ENCODE data around the gene NOB1. TPM values are rescaled to one million over a fixed set of nuclear protein-coding genes. Genes with fewer than 3 reads are reported as not detected.

Gene NOB1
- polyA plus RNA-seq, 1 experiment, result 73.1 TPM

DNA sequence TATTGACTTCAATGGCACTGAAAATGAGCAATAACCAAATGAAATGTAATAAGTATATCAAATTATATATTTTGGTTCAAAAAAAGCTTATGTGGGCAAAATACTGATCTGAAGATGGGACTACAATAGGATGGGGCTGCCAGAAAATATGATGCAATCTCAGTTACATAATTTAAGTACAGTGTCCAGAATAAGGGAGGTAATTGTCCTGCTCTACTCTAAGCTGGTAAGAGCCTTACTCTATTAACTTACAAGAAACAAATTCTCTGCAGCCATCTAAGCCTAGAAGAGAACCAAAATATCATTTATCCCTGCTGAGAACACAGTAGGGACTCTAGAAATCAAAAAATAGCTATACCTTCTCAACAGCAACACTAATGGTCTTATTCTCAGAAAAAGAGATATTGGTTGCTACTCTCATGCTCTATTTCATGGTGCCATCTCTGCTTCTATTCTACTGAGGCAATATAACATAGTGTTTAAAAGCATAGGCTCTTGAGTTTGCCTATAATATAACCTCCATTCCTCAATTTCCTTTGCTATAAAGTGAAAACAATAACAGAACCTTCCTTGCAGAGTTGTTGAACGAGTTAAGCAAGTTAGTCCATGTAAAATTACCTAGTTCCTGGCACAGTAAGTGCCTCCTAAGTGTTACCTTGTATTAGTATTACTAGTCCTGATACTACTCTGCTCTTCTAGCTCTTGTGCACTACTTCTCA lies 48.3 kb downstream of the NOB1 start:
- no peaks in the 10 kb centered on the region for H3K27me3 ChIP-seq (ENCODE audit: control insufficient read depth, insufficient read depth, low read length)
- ChIA-PET POLR2A (no interaction called here), CTCF (interaction anchor here (1.0 to 1.8 kb wide), 3 partner anchors 20 to 311 kb away, joined by 3 to 6 read pairs (median 6); partner anchors contain the start of genes NOB1 and NQO1)
- H3K36me3 ChIP-seq (ENCODE audit: control insufficient read depth, insufficient read depth, low read length), result peaks cover 12% of the 10 kb centered on the region
- DNase-seq (ENCODE audit: low read depth), result peak; percentile 19
- H3K4me3 ChIP-seq (ENCODE audit: low read depth, low read length), result no peak overlapping the region
- TF ChIP-seq, protein P1, sequence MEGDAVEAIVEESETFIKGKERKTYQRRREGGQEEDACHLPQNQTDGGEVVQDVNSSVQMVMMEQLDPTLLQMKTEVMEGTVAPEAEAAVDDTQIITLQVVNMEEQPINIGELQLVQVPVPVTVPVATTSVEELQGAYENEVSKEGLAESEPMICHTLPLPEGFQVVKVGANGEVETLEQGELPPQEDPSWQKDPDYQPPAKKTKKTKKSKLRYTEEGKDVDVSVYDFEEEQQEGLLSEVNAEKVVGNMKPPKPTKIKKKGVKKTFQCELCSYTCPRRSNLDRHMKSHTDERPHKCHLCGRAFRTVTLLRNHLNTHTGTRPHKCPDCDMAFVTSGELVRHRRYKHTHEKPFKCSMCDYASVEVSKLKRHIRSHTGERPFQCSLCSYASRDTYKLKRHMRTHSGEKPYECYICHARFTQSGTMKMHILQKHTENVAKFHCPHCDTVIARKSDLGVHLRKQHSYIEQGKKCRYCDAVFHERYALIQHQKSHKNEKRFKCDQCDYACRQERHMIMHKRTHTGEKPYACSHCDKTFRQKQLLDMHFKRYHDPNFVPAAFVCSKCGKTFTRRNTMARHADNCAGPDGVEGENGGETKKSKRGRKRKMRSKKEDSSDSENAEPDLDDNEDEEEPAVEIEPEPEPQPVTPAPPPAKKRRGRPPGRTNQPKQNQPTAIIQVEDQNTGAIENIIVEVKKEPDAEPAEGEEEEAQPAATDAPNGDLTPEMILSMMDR (IDR thresholded peaks at IDR 0.05; ENCODE audit: insufficient read depth, low read depth, low read length), result no peak

DNA sequence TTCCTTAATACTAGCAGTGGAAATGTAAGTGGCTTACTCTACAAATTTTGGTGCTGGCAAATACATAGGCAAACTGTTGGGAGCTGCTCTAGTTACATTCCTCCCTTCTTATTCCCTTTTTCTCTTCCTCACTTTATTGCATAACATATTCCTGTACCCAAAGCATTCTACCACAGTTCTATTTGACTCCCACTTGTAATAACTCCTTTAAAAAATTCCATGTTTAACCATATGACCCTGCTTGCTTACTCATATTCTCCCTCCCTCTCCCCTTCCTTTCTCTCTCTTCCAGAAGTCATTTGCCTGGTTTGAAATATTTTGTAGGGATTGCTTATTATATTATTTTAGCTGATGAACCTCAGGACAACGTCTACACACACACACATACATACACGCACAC lies 51.1 kb downstream of the NOB1 start:
- H3K4me3 ChIP-seq (ENCODE audit: low read depth, low read length), result no peak overlapping the region
- H3K27me3 ChIP-seq (ENCODE audit: control insufficient read depth, insufficient read depth, low read length), result no peaks in the 10 kb centered on the region
- ChIA-PET POLR2A (no interaction called here), CTCF (interaction anchor here (1.0 to 2.0 kb wide), 4 partner anchors 51 to 308 kb away, joined by 3 to 8 read pairs (median 6); partner anchors contain the start of gene NOB1)
- peak; percentile 22 for DNase-seq (ENCODE audit: low read depth)
- TF ChIP-seq, protein P1 (IDR thresholded peaks at IDR 0.05; ENCODE audit: insufficient read depth, low read depth, low read length), result no peak
- H3K36me3 ChIP-seq (ENCODE audit: control insufficient read depth, insufficient read depth, low read length), result peaks cover 5% of the 10 kb centered on the region

DNA sequence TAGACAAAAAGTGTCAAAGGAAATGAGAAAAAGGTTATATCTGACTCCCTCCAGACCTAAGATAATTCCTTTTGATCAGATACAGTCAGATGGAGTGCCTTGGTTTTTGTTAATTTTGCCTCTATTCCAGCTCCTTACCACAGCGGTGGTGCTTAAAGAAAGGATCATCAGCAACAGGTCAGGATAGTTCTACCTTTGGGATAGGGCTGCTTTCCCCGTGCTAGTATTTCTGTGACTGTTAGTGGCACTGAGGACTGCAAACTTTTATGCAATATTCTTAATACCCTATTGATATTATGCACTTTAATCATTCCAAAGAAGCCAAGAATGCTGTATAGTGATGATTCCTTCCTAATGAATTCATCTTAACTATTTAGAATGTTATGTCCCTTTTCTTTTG lies 52.9 kb downstream of the NOB1 start:
- POLR2A ChIA-PET, result no interaction called here
- TF ChIP-seq, protein P1 (IDR thresholded peaks at IDR 0.05; ENCODE audit: insufficient read depth, low read depth, low read length), result no peak
- peaks cover 3% of the 10 kb centered on the region; the same call in 1 of the 2 replicates for H3K36me3 ChIP-seq (ENCODE audit: control insufficient read depth, insufficient read depth, low read length)

DNA sequence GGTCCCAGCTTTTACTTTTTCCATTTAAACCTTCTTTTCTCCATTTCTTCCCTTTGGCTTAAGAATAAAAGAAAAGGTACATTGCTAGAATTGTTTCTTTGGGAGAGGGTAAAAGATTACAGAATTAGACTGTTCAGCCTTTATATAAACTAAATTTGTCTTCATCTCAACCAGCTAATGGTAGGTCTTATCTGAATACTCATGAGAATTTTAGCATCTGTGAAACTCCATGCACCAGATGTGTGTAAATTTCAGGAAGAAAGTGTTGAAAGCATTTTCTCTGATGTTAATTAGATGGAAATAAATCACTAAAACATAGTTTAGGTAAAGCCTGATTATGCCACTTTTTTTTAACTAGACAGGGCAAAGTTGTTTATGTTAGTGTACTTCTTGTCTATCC lies 53.3 kb downstream of the NOB1 start:
- POLR2A ChIA-PET, result no interaction called here
- CTCF ChIA-PET, result interaction anchor here (1.0 kb wide), 1 partner anchor 309 kb away, joined by 3 read pairs; no protein-coding TSS in a partner anchor
- H3K4me3 ChIP-seq (ENCODE audit: low read depth, low read length), result no peak overlapping the region
- peaks cover 3% of the 10 kb centered on the region; the same call in 1 of the 2 replicates for H3K36me3 ChIP-seq (ENCODE audit: control insufficient read depth, insufficient read depth, low read length)
- no peak for DNase-seq (ENCODE audit: low read depth)
- TF ChIP-seq, protein P1 (IDR thresholded peaks at IDR 0.05; ENCODE audit: insufficient read depth, low read depth, low read length), result no peak
- no peaks in the 10 kb centered on the region for H3K27me3 ChIP-seq (ENCODE audit: control insufficient read depth, insufficient read depth, low read length)

More for the DNA sequence above, 52.9 kb downstream of the NOB1 start:
- CTCF ChIA-PET, result interaction anchor here (1.0 kb wide), 1 partner anchor 310 kb away, joined by 3 read pairs; no protein-coding TSS in a partner anchor
- no peak for DNase-seq (ENCODE audit: low read depth)
- Histone ChIP-seq H3K4me3 (ENCODE audit: low read depth, low read length) (no peak overlapping the region), H3K27me3 (ENCODE audit: control insufficient read depth, insufficient read depth, low read length) (no peaks in the 10 kb centered on the region)

DNA sequence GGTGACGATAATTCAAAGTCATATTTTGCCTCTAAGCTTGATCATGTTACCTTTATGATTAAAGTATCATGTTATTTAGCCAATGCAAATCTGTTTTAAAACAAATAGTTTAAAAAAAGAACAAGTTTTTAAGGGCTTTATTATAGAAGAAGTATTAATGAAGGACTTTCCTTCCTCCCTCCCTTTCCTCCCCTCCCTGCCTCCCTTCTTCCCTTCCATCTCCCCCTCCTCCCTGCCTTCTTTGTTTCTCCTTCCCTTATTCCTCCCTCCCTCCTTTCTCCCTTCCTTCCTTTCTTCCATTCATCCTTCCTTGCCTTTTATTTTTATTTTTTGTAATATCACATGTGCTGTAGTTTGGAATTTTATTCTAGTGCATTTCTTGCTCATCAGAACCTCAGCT lies 54.8 kb downstream of the NOB1 start:
- TF ChIP-seq, protein P1 (IDR thresholded peaks at IDR 0.05; ENCODE audit: insufficient read depth, low read depth, low read length), result no peak
- CTCF ChIA-PET, result interaction anchor here (1.0 to 1.6 kb wide), 2 partner anchors 9 to 315 kb away, joined by 4 to 7 read pairs; no protein-coding TSS in a partner anchor
- peaks cover 7% of the 10 kb centered on the region for H3K36me3 ChIP-seq (ENCODE audit: control insufficient read depth, insufficient read depth, low read length)
- POLR2A ChIA-PET, result no interaction called here
- no peak for DNase-seq (ENCODE audit: low read depth)
- H3K27me3 ChIP-seq (ENCODE audit: control insufficient read depth, insufficient read depth, low read length), result no peaks in the 10 kb centered on the region
- H3K4me3 ChIP-seq (ENCODE audit: low read depth, low read length), result no peak overlapping the region

Data from BJ (cell line).